PC-3 (cell line): ENCODE data around the gene KCNH6. TPM values are rescaled to one million over a fixed set of nuclear protein-coding genes. Genes with fewer than 3 reads are reported as not detected.

Experiments used
- ATAC-seq: fragments of 200-7000 bp; cut with Tn5 transposase; 2 replicates; pipeline ENCODE4 v1.9.1; 2020; ENCODE audit warnings: mild to moderate bottlenecking, moderate library complexity
- BruUV-seq: library from RNA; stranded (reverse); fragments of 400-500 nt; replicated peaks from 2 replicates; lab custom pipeline; 2021; lab: Mats Ljungman, UMichigan
- CTCF ChIA-PET: fragments of 300-600 bp; sonication (Branson Sonifier 250); formaldehyde crosslinking; loops from one replicate; lab custom pipeline; 2022; ENCODE audit warnings: antibody characterized with exemption; lab: Charles Lee
- POLR2A ChIA-PET: fragments of 300-600 bp; sonication (Branson Sonifier 250); formaldehyde crosslinking; loops from one replicate; lab custom pipeline; 2022; ENCODE audit warnings: antibody characterized with exemption; ENCODE audit not compliant: unreplicated experiment; lab: Charles Lee
- DNase-seq: peaks from one replicate; pipeline ENCODE4 v3.0.0-alpha.2; 2015
- H2AFZ ChIP-seq: fragments of 300-600 bp; sonication (generic); 2 replicates; pipeline ENCODE4 v1.6.0; 2016; ENCODE audit warnings: antibody characterized with exemption, low read length
- H3F3A ChIP-seq: fragments of 300-600 bp; sonication (generic); one replicate; pipeline ENCODE4 v1.6.0; 2017; ENCODE audit warnings: antibody characterized with exemption, low read length, control low read depth, mild to moderate bottlenecking; ENCODE audit not compliant: unreplicated experiment
- H3K27ac ChIP-seq: fragments of 300-600 bp; sonication (generic); 2 replicates; pipeline ENCODE4 v1.5.1; 2016; ENCODE audit warnings: mild to moderate bottlenecking, low read length
- H3K27me3 ChIP-seq: fragments of 300-600 bp; sonication (generic); 2 replicates; pipeline ENCODE4 v1.6.1; 2016; ENCODE audit warnings: low read length, mixed read lengths
- H3K36me3 ChIP-seq: fragments of 300-600 bp; sonication (generic); 2 replicates; pipeline ENCODE4 v1.6.1; 2016; ENCODE audit warnings: low read depth, mixed run types, low read length, mixed read lengths
- H3K4me1 ChIP-seq: fragments of 300-600 bp; sonication (generic); 2 replicates; pipeline ENCODE4 v1.5.1; 2016; ENCODE audit warnings: low read length; ENCODE audit not compliant: insufficient read depth
- H3K4me2 ChIP-seq: fragments of 300-600 bp; sonication (generic); 2 replicates; pipeline ENCODE4 v1.6.0; 2016; ENCODE audit warnings: low read length
- H3K4me3 ChIP-seq: fragments of 300-600 bp; sonication (generic); 2 replicates; pipeline ENCODE4 v1.5.1; 2016; ENCODE audit warnings: mild to moderate bottlenecking, low read length, mixed read lengths
- H3K79me2 ChIP-seq: fragments of 300-600 bp; sonication (generic); 2 replicates; pipeline ENCODE4 v1.6.1; 2017; ENCODE audit warnings: low read length, mixed read lengths
- H3K9ac ChIP-seq: fragments of 300-600 bp; sonication (generic); 2 replicates; pipeline ENCODE4 v1.6.0; 2016; ENCODE audit warnings: mild to moderate bottlenecking, low read length
- H3K9me2 ChIP-seq: fragments of 300-600 bp; sonication (generic); replicated peaks from 2 replicates; pipeline ENCODE4 v1.6.1; 2016; ENCODE audit warnings: mixed run types, low read length, mixed read lengths
- H3K9me3 ChIP-seq: fragments of 300-600 bp; sonication (generic); 2 replicates; pipeline ENCODE4 v1.6.1; 2016; ENCODE audit warnings: low read length, mixed read lengths
- H4K20me1 ChIP-seq: fragments of 300-600 bp; sonication (generic); 2 replicates; pipeline ENCODE4 v1.6.1; 2016; ENCODE audit warnings: low read length, mixed read lengths
- EZH2 ChIP-seq: fragments of 300-600 bp; sonication (generic); IDR thresholded peaks from one replicate; pipeline ENCODE4 v1.6.1; 2017; ENCODE audit warnings: antibody characterized with exemption, mild to moderate bottlenecking, low read length; ENCODE audit not compliant: unreplicated experiment
- EZH2phosphoT487 ChIP-seq: fragments of 300-600 bp; sonication (generic); IDR thresholded peaks from 2 replicates; pipeline ENCODE4 v1.6.1; 2018; ENCODE audit warnings: mild to moderate bottlenecking, antibody characterized with exemption, low read length, borderline replicate concordance
- intact Hi-C: fragments of 100-400 bp; cut with micrococcal nuclease; formaldehyde crosslinking; loops from 2 replicates; pipeline ENCODE4 v1.9.0; 2023
- total RNA-seq: library from RNA; depleted of rRNA; stranded (reverse); fragments of >200 nt; gene quantifications from 2 replicates; pipeline ENCODE4 v1.2.3, GENCODE V29; 2014
- TF ChIP-seq, protein P1 (sequence below): fragments of 300-600 bp; sonication (generic); conservative IDR thresholded peaks from 2 replicates; pipeline ENCODE4 v1.5.1; 2017; ENCODE audit warnings: antibody characterized with exemption, low read depth, mild to moderate bottlenecking, low read length

KCNH6 gene
- total RNA-seq, 1 experiment from 2014 or later = not detected

DNA sequence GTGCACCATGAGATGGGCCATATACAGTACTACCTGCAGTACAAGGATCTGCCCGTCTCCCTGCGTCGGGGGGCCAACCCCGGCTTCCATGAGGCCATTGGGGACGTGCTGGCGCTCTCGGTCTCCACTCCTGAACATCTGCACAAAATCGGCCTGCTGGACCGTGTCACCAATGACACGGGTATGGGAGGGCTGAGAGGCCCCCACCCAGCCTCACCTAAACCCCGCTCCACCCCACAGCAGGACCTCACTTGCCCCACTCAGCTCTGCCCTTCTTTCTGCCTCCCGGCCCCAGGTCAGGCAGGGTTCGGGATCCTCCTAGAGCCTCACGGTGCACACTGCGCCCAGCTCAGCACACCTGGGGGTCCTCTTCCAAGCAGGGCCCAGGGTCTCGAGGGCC, 40.6 kb upstream of the KCNH6 start:
- no peaks in the 10 kb centered on the region for H3K9me3 ChIP-seq
- DNase-seq (no peak), ATAC-seq (no peak)
- H3K4me1 ChIP-seq = peaks cover 18% of the 10 kb centered on the region
- no peaks in the 10 kb centered on the region for H3K79me2 ChIP-seq
- CTCF ChIA-PET = no interaction called here
- no peak overlapping the region for H3K4me3 ChIP-seq
- no peaks in the 10 kb centered on the region for H3K27me3 ChIP-seq
- intact Hi-C loops = no loop called here
- no TSS peak for BruUV-seq
- H4K20me1 ChIP-seq = no peaks in the 10 kb centered on the region
- no peak overlapping the region for H3K4me2 ChIP-seq
- H3K27ac ChIP-seq = no peak overlapping the region
- no peaks in the 10 kb centered on the region for H3F3A ChIP-seq
- no peaks in the 10 kb centered on the region for H3K9me2 ChIP-seq
- no peak overlapping the region for H2AFZ ChIP-seq
- no peak for TF ChIP-seq EZH2
- TF ChIP-seq, protein P1, sequence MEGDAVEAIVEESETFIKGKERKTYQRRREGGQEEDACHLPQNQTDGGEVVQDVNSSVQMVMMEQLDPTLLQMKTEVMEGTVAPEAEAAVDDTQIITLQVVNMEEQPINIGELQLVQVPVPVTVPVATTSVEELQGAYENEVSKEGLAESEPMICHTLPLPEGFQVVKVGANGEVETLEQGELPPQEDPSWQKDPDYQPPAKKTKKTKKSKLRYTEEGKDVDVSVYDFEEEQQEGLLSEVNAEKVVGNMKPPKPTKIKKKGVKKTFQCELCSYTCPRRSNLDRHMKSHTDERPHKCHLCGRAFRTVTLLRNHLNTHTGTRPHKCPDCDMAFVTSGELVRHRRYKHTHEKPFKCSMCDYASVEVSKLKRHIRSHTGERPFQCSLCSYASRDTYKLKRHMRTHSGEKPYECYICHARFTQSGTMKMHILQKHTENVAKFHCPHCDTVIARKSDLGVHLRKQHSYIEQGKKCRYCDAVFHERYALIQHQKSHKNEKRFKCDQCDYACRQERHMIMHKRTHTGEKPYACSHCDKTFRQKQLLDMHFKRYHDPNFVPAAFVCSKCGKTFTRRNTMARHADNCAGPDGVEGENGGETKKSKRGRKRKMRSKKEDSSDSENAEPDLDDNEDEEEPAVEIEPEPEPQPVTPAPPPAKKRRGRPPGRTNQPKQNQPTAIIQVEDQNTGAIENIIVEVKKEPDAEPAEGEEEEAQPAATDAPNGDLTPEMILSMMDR = no peak
- no peak for TF ChIP-seq EZH2phosphoT487
- no peak overlapping the region for H3K9ac ChIP-seq
- no peaks in the 10 kb centered on the region for H3K36me3 ChIP-seq
- POLR2A ChIA-PET = no interaction called here

DNA sequence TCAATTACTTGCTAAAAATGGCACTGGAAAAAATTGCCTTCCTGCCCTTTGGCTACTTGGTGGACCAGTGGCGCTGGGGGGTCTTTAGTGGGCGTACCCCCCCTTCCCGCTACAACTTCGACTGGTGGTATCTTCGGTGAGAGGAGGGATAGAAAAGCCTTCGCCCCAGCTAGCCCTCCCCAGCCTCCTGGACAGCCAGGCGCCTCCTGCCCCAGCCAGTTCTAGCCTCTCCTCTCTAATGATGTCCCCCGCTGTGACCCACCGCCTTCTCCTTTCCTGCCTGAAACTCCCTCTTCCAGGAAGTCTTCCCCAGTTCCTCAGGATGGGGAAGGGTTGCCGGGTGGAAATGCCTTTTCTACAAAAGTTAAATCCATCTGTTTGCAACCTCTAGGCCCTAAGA, 40.1 kb upstream of the KCNH6 start:
- intact Hi-C loops = no loop called here
- no TSS peak for BruUV-seq
- H3K9ac ChIP-seq = no peak overlapping the region
- TF ChIP-seq, protein P1 = no peak
- no peak for TF ChIP-seq EZH2phosphoT487
- TF ChIP-seq EZH2 = no peak
- CTCF ChIA-PET = interaction anchor here (0.5 to 0.8 kb wide), 2 partner anchors 43 to 58 kb away, joined by 3 read pairs; no protein-coding TSS in a partner anchor
- POLR2A ChIA-PET = no interaction called here
- no peak for DNase-seq
- H3K4me3 ChIP-seq = no peak overlapping the region
- ATAC-seq = no peak
- no peaks in the 10 kb centered on the region for H3K27me3 ChIP-seq
- no peak overlapping the region for H2AFZ ChIP-seq
- peaks cover 13% of the 10 kb centered on the region for H3K4me1 ChIP-seq
- no peaks in the 10 kb centered on the region for H3K9me2 ChIP-seq
- no peak overlapping the region for H3K4me2 ChIP-seq
- no peaks in the 10 kb centered on the region for H3K79me2 ChIP-seq
- no peaks in the 10 kb centered on the region for H3K9me3 ChIP-seq
- no peaks in the 10 kb centered on the region for H3F3A ChIP-seq
- no peaks in the 10 kb centered on the region for H3K36me3 ChIP-seq
- H4K20me1 ChIP-seq = no peaks in the 10 kb centered on the region
- no peak overlapping the region for H3K27ac ChIP-seq

DNA sequence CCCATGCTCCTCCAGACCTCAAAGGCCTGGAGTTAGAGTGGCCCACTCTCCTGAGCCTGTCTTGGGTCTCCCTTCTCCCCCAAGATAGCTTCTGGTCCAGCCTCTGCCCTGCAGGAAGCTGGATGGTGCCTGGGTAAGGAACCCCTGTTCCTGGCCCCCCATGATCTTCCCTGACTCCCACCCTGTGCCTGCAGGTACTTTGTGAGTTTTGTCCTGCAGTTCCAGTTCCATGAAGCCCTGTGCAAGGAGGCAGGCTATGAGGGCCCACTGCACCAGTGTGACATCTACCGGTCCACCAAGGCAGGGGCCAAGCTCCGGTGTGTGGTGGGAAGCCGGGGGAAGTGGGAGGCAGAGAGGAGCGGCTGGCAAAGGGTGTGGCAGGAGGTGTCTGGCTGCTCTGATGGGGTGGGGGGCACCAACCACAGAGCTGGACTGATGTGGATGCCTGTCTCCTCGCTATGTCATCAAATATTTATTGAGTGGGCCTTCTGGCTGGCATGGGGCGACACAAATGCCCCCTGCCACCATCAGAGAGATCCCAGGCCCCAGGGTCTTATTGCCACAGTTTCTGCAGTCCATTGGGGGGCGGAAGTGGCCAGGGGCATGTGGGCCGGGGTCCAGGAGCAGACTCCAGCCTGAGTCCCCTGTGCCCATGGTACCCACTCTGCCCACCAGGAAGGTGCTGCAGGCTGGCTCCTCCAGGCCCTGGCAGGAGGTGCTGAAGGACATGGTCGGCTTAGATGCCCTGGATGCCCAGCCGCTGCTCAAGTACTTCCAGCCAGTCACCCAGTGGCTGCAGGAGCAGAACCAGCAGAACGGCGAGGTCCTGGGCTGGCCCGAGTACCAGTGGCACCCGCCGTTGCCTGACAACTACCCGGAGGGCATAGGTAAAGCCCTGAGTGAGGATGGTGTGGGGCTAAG, 39.2 kb upstream of the KCNH6 start:
- TF ChIP-seq EZH2phosphoT487 = no peak
- TF ChIP-seq EZH2 = no peak
- intact Hi-C loops = no loop called here
- H3K4me3 ChIP-seq = no peak overlapping the region
- no peak overlapping the region for H3K9ac ChIP-seq
- no peaks in the 10 kb centered on the region for H3K79me2 ChIP-seq
- H3K36me3 ChIP-seq = no peaks in the 10 kb centered on the region
- no peaks in the 10 kb centered on the region for H4K20me1 ChIP-seq
- no peaks in the 10 kb centered on the region for H3K9me3 ChIP-seq
- H2AFZ ChIP-seq = no peak overlapping the region
- no peak for DNase-seq
- H3K4me2 ChIP-seq = no peak overlapping the region
- H3F3A ChIP-seq = no peaks in the 10 kb centered on the region
- ChIA-PET CTCF (interaction anchor here (0.8 kb wide), 1 partner anchor 58 kb away, joined by 3 read pairs; no protein-coding TSS in a partner anchor), POLR2A (no interaction called here)
- H3K9me2 ChIP-seq = no peaks in the 10 kb centered on the region
- peaks cover 4% of the 10 kb centered on the region; the same call in 1 of the 2 replicates for H3K4me1 ChIP-seq
- H3K27ac ChIP-seq = no peak overlapping the region
- H3K27me3 ChIP-seq = no peaks in the 10 kb centered on the region
- BruUV-seq = no TSS peak
- ATAC-seq = no peak
